SK-N-SH treated with all-trans-retinoic acid at 6 μM for 48 hours (cell line): ENCODE results near the gene ODC1.

Experiments
- RARB ChIP-seq: fragments of 250-450 bp; sonication (Bioruptor Pico); IDR thresholded peaks from 2 replicates; pipeline ENCODE4 v1.8.0; 2021; ENCODE audit warnings: mild to moderate bottlenecking, moderate library complexity
- TCF4 ChIP-seq: fragments of 250-450 bp; sonication (Bioruptor Pico); IDR thresholded peaks from 2 replicates; pipeline ENCODE4 v1.8.0; 2021; ENCODE audit warnings: mild to moderate bottlenecking, moderate library complexity, borderline replicate concordance
- ZNF565 ChIP-seq: fragments of 450-650 bp; formaldehyde crosslinking; conservative IDR thresholded peaks from 2 replicates; pipeline ENCODE4 v1.5.0; 2020; ENCODE audit warnings: low read depth, mild to moderate bottlenecking, moderate library complexity
- TF ChIP-seq, protein P1 (sequence below): fragments of 250-450 bp; sonication (Bioruptor Pico); IDR thresholded peaks from 2 replicates; pipeline ENCODE4 v1.5.1; 2021; ENCODE audit warnings: mild to moderate bottlenecking, moderate library complexity
- TF ChIP-seq, protein P2 (sequence below): fragments of 250-450 bp; sonication (Bioruptor Pico); IDR thresholded peaks from 2 replicates; pipeline ENCODE4 v1.5.0; 2020; ENCODE audit warnings: mild to moderate bottlenecking, moderate library complexity
- TF ChIP-seq, protein P3 (sequence below): fragments of 250-450 bp; sonication (Bioruptor Pico); IDR thresholded peaks from 2 replicates; pipeline ENCODE4 v1.5.1; 2020; ENCODE audit warnings: low read depth, mild to moderate bottlenecking, moderate library complexity
- TF ChIP-seq, protein P4 (sequence below): fragments of 250-450 bp; sonication (Bioruptor Pico); IDR thresholded peaks from 2 replicates; pipeline ENCODE4 v1.8.0; 2020; ENCODE audit warnings: mild to moderate bottlenecking, moderate library complexity, borderline replicate concordance

DNA sequence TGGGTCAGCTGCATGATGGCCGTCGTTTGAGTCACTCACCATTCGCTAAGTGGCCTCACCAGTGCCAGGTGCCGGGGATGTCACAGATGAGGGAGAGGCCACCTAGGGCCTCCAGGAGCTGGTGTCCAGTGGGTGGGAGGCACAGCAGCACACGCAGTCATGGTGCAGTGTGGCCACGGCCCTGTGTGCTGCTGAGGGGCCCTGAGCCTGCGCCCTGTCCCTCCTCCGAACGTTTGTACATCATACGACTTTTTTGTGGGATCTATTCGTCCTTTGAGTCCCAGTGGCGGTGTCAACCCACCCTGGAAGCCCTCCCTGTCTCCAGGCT is 30.1 kb upstream of the ODC1 start:
- TF ChIP-seq, protein P1, sequence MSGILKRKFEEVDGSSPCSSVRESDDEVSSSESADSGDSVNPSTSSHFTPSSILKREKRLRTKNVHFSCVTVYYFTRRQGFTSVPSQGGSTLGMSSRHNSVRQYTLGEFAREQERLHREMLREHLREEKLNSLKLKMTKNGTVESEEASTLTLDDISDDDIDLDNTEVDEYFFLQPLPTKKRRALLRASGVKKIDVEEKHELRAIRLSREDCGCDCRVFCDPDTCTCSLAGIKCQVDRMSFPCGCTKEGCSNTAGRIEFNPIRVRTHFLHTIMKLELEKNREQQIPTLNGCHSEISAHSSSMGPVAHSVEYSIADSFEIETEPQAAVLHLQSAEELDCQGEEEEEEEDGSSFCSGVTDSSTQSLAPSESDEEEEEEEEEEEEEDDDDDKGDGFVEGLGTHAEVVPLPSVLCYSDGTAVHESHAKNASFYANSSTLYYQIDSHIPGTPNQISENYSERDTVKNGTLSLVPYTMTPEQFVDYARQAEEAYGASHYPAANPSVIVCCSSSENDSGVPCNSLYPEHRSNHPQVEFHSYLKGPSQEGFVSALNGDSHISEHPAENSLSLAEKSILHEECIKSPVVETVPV (CRISPR knock-in tag), result no peak
- TF ChIP-seq ZNF565 (CRISPR knock-in tag) (no peak), TCF4 (CRISPR knock-in tag) (no peak), RARB (no peak)
- TF ChIP-seq, protein P2, sequence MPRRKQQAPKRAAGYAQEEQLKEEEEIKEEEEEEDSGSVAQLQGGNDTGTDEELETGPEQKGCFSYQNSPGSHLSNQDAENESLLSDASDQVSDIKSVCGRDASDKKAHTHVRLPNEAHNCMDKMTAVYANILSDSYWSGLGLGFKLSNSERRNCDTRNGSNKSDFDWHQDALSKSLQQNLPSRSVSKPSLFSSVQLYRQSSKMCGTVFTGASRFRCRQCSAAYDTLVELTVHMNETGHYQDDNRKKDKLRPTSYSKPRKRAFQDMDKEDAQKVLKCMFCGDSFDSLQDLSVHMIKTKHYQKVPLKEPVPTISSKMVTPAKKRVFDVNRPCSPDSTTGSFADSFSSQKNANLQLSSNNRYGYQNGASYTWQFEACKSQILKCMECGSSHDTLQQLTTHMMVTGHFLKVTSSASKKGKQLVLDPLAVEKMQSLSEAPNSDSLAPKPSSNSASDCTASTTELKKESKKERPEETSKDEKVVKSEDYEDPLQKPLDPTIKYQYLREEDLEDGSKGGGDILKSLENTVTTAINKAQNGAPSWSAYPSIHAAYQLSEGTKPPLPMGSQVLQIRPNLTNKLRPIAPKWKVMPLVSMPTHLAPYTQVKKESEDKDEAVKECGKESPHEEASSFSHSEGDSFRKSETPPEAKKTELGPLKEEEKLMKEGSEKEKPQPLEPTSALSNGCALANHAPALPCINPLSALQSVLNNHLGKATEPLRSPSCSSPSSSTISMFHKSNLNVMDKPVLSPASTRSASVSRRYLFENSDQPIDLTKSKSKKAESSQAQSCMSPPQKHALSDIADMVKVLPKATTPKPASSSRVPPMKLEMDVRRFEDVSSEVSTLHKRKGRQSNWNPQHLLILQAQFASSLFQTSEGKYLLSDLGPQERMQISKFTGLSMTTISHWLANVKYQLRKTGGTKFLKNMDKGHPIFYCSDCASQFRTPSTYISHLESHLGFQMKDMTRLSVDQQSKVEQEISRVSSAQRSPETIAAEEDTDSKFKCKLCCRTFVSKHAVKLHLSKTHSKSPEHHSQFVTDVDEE (CRISPR knock-in tag), result no peak
- TF ChIP-seq, protein P3, sequence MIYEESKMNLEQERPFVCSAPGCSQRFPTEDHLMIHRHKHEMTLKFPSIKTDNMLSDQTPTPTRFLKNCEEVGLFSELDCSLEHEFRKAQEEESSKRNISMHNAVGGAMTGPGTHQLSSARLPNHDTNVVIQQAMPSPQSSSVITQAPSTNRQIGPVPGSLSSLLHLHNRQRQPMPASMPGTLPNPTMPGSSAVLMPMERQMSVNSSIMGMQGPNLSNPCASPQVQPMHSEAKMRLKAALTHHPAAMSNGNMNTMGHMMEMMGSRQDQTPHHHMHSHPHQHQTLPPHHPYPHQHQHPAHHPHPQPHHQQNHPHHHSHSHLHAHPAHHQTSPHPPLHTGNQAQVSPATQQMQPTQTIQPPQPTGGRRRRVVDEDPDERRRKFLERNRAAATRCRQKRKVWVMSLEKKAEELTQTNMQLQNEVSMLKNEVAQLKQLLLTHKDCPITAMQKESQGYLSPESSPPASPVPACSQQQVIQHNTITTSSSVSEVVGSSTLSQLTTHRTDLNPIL (CRISPR knock-in tag), result no peak
- TF ChIP-seq, protein P4, sequence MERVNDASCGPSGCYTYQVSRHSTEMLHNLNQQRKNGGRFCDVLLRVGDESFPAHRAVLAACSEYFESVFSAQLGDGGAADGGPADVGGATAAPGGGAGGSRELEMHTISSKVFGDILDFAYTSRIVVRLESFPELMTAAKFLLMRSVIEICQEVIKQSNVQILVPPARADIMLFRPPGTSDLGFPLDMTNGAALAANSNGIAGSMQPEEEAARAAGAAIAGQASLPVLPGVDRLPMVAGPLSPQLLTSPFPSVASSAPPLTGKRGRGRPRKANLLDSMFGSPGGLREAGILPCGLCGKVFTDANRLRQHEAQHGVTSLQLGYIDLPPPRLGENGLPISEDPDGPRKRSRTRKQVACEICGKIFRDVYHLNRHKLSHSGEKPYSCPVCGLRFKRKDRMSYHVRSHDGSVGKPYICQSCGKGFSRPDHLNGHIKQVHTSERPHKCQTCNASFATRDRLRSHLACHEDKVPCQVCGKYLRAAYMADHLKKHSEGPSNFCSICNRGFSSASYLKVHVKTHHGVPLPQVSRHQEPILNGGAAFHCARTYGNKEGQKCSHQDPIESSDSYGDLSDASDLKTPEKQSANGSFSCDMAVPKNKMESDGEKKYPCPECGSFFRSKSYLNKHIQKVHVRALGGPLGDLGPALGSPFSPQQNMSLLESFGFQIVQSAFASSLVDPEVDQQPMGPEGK (CRISPR knock-in tag), result no peak
